Prostate gland (tissue), 2 donors: ENCODE data around the gene MRPL49.

ENCODE experiments used
- POLR2AphosphoS5 ChIP-seq: sonication (generic); formaldehyde crosslinking; IDR thresholded peaks from one replicate; pipeline ENCODE4 v1.6.1; 2017; ENCODE audit warnings: antibody characterized with exemption
- TF ChIP-seq, protein P1 (sequence below), 4 experiments: fragments of 200-600 bp in 2 of 4; fragments of 450-650 bp in 2 of 4; sonication (generic) in 2 of 4; IDR thresholded peaks; 1 replicate in 3 of 4; 2 replicates in 1 of 4; pipeline ENCODE4 v1.5.1; 2016 to 2019; ENCODE audit warnings: antibody characterized with exemption in 4 of 4, mild to moderate bottlenecking in 2 of 4, moderate library complexity in 2 of 4

DNA sequence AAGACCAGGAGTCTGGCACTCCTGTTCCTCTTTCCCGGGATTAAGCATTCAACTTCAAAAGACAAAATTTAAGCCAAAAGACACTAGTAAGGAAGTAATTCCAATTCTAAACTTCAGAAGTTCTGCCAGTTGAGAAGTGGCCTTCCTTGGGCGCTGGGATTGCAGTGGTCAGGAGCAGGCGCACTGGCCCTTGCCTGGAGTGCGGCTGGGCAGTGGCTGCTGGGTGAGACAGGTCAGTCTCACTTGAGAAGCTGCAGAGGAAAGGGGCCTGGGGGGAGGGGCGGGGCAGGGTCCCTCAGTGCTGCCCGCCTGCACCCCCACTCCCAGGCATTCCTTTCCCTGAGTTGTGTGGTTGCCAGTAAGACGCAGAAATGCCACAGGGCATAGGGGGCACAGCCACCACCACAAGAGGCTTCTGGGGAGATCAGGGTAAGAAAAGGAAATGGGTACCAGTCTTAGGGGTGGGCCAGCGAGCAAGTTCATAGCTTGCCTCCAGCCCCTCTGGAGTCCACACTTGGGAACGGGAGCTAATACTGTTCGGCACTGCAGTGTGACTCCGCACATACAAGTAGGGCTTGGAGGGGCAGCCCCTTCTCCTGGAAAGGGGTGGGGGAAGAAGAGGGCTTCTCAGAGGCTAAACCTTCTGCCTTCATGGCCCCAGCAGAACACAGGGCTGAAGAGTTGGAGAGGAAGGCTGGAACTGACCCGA lies 5.5 kb downstream of the MRPL49 start:
- TF ChIP-seq, protein P1, sequence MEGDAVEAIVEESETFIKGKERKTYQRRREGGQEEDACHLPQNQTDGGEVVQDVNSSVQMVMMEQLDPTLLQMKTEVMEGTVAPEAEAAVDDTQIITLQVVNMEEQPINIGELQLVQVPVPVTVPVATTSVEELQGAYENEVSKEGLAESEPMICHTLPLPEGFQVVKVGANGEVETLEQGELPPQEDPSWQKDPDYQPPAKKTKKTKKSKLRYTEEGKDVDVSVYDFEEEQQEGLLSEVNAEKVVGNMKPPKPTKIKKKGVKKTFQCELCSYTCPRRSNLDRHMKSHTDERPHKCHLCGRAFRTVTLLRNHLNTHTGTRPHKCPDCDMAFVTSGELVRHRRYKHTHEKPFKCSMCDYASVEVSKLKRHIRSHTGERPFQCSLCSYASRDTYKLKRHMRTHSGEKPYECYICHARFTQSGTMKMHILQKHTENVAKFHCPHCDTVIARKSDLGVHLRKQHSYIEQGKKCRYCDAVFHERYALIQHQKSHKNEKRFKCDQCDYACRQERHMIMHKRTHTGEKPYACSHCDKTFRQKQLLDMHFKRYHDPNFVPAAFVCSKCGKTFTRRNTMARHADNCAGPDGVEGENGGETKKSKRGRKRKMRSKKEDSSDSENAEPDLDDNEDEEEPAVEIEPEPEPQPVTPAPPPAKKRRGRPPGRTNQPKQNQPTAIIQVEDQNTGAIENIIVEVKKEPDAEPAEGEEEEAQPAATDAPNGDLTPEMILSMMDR (IDR thresholded peaks at IDR 0.05): no peak
- TF ChIP-seq POLR2AphosphoS5: no peak
